MCF 10A (cell line): ENCODE data around the gene LIF. TPM values are rescaled to one million over a fixed set of nuclear protein-coding genes. Genes with fewer than 3 reads are reported as not detected.
A peak's percentile ranks its signal among the peaks of the same experiment; 100 is the strongest.

ENCODE experiments used
- BruUV-seq: library from RNA; stranded (reverse); fragments of 400-500 nt; replicated peaks from 2 replicates; lab custom pipeline; 2021; lab: Mats Ljungman, UMichigan
- CTCF ChIA-PET: fragments of 300-600 bp; sonication (Branson Sonifier 250); formaldehyde crosslinking; extraction: SDS; loops from one replicate; lab custom pipeline; 2021; ENCODE audit warnings: antibody characterized with exemption, inconsistent platforms; lab: Yijun Ruan, JAX
- POLR2A ChIA-PET: fragments of 300-600, 350-650 bp; sonication (Branson Sonifier 250); formaldehyde crosslinking; extraction: SDS; loops from one replicate; lab custom pipeline; 2020; ENCODE audit warnings: antibody characterized with exemption, inconsistent platforms; lab: Yijun Ruan, JAX
- DNase-seq: peaks from one replicate; pipeline ENCODE4 v3.0.0-alpha.2; 2018; ENCODE audit not compliant: unreplicated experiment
- H3K27ac Mint-ChIP-seq: one replicate; pipeline ENCODE4 v1.8.0; 2022; ENCODE audit warnings: mild to moderate bottlenecking, low read depth, mixed read lengths; ENCODE audit not compliant: unreplicated experiment
- H3K27me3 Mint-ChIP-seq: one replicate; pipeline ENCODE4 v1.8.0; 2022; ENCODE audit warnings: mixed read lengths; ENCODE audit not compliant: insufficient read depth, unreplicated experiment
- H3K36me3 Mint-ChIP-seq: one replicate; pipeline ENCODE4 v1.8.0; 2022; ENCODE audit warnings: mild to moderate bottlenecking, moderate library complexity, mixed read lengths; ENCODE audit not compliant: insufficient read depth, unreplicated experiment
- H3K4me1 Mint-ChIP-seq: one replicate; pipeline ENCODE4 v1.8.0; 2022; ENCODE audit warnings: mixed read lengths; ENCODE audit not compliant: insufficient read depth, unreplicated experiment
- H3K4me3 Mint-ChIP-seq: one replicate; pipeline ENCODE4 v1.8.0; 2022; ENCODE audit warnings: mild to moderate bottlenecking, moderate library complexity, mixed read lengths; ENCODE audit not compliant: unreplicated experiment
- H3K9me3 Mint-ChIP-seq: one replicate; pipeline ENCODE4 v1.8.0; 2022; ENCODE audit warnings: mixed read lengths; ENCODE audit not compliant: unreplicated experiment
- intact Hi-C: fragments of 100-400 bp; cut with micrococcal nuclease; formaldehyde crosslinking; loops from 2 replicates; pipeline ENCODE4 v1.14.1; 2022
- total RNA-seq: library from RNA; stranded (reverse); gene quantifications from 2 replicates; pipeline ENCODE4 v1.2.3, GENCODE V29; 2022
- TF ChIP-seq, protein P1 (sequence below): fragments of 200-600 bp; IDR thresholded peaks from one replicate; pipeline ENCODE4 v1.8.0; 2022; ENCODE audit warnings: antibody characterized with exemption, mild to moderate bottlenecking; ENCODE audit not compliant: unreplicated experiment

The LIF gene
- total RNA-seq, 1 experiment from 2014 or later: 19.3 TPM

DNA sequence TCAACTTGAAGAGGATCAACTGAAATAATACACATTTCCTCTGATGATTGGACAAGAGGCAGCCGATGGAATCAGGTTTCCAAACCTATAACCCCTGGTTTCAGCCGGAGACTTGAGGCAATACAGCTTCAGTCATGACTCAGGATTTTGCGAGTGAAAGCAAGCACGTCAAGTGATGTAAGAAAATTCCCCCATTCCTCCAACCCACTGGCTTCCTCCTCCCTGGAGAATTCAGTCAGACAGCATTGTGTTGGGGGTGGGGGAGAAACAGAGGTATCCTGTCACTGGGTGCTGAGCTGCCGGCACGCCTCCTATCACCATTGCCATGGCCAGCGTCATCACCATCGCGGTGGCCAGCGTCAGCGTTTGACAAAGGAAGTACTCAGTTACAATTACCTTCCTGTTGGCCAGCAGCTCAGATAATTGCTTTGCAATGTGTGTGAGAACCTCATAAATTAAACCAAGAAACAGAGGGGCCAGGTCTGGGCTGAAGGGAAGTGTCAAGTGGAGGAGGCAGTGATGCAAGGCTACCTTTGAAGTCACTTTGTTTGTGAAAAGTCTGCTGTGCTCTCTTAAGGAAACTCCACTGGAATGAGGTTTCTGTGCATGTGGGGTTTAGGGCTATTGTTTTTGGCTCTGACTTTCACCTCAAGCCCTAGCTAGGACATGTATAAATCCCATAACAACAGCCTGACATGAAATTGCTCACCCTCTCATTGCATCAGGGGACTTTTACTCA, 50.2 kb downstream of the LIF start:
- ChIA-PET POLR2A (interaction anchor here (0.6 to 2.2 kb wide), 22 partner anchors 9 to 643 kb away, joined by 3 to 15 read pairs (median 4); partner anchors contain the start of genes CASTOR1, THOC5 and ZMAT5), CTCF (interaction anchor here (0.6 to 1.1 kb wide), 7 partner anchors 8 to 503 kb away, joined by 3 to 4 read pairs (median 3); no protein-coding TSS in a partner anchor)
- Mint-ChIP-seq H3K4me3 (peak overlapping the region; percentile 66), H3K4me1 (peaks cover 33% of the 10 kb centered on the region), H3K27ac (peak overlapping the region; percentile 96), H3K27me3 (no peaks in the 10 kb centered on the region), H3K36me3 (no peaks in the 10 kb centered on the region), H3K9me3 (no peaks in the 10 kb centered on the region)
- DNase-seq: peak; percentile 98
- TF ChIP-seq, protein P1, sequence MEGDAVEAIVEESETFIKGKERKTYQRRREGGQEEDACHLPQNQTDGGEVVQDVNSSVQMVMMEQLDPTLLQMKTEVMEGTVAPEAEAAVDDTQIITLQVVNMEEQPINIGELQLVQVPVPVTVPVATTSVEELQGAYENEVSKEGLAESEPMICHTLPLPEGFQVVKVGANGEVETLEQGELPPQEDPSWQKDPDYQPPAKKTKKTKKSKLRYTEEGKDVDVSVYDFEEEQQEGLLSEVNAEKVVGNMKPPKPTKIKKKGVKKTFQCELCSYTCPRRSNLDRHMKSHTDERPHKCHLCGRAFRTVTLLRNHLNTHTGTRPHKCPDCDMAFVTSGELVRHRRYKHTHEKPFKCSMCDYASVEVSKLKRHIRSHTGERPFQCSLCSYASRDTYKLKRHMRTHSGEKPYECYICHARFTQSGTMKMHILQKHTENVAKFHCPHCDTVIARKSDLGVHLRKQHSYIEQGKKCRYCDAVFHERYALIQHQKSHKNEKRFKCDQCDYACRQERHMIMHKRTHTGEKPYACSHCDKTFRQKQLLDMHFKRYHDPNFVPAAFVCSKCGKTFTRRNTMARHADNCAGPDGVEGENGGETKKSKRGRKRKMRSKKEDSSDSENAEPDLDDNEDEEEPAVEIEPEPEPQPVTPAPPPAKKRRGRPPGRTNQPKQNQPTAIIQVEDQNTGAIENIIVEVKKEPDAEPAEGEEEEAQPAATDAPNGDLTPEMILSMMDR: no peak
- intact Hi-C loops: loop anchor here (1.0 to 5.0 kb wide), 3 partner anchors 9 to 79 kb away; partner anchors contain the start of gene LIF
- BruUV-seq: no TSS peak

DNA sequence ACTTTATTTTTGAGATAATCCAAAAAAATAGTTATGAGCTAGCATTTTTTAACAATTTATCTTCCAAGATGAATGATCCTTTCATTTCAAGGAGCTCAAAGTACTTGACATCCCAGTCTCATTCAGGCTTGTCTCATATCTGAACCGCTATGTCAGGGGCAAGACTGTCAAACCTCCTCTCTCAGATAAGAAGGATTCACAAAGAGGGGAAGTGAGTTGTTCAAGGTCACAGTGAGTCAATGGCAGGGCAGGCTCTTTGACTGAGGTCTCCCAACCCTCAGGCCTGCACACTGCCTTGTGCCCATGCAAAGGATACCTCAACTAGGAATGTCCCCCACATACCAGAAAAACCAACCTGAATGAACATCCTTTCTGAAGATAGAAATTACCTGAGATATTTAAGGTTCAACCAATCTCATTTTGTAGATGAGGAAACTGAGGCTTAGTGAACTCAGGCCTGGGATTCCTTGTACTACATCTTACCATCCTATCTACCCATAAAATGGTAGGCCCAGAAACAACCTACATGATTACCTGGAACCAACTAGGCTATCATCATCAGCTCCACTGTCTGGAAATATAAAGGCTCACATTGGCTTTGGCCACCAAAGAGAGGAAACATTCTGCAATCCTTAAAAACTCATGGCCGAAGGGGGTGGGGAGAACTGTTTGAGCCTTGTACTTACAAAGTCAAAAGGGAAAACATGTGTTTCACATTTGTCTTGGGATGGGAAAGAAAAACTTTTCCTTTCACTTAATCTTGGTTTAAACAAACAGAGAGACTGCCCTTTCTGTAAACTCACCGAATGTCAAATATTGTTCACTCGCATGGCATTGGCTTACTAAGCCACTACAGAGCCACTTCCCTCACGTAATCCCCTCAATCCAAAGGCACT, 51.1 kb downstream of the LIF start:
- TSS peak; percentile 99 for BruUV-seq
- Mint-ChIP-seq H3K4me1 (peaks cover 33% of the 10 kb centered on the region), H3K27me3 (no peaks in the 10 kb centered on the region), H3K9me3 (no peaks in the 10 kb centered on the region), H3K36me3 (no peaks in the 10 kb centered on the region), H3K4me3 (peak overlapping the region; percentile 66), H3K27ac (peak overlapping the region; percentile 96)
- TF ChIP-seq, protein P1: no peak
- ChIA-PET POLR2A (interaction anchor here (0.6 to 2.2 kb wide), 21 partner anchors 9 to 642 kb away, joined by 3 to 15 read pairs (median 4); partner anchors contain the start of genes CASTOR1 and THOC5), CTCF (interaction anchor here (0.7 to 1.1 kb wide), 5 partner anchors 9 to 87 kb away, joined by 3 read pairs; no protein-coding TSS in a partner anchor)
- no peak for DNase-seq
- intact Hi-C loops: loop anchor here (1.0 to 5.0 kb wide), 3 partner anchors 10 to 78 kb away; partner anchors contain the start of gene LIF

DNA sequence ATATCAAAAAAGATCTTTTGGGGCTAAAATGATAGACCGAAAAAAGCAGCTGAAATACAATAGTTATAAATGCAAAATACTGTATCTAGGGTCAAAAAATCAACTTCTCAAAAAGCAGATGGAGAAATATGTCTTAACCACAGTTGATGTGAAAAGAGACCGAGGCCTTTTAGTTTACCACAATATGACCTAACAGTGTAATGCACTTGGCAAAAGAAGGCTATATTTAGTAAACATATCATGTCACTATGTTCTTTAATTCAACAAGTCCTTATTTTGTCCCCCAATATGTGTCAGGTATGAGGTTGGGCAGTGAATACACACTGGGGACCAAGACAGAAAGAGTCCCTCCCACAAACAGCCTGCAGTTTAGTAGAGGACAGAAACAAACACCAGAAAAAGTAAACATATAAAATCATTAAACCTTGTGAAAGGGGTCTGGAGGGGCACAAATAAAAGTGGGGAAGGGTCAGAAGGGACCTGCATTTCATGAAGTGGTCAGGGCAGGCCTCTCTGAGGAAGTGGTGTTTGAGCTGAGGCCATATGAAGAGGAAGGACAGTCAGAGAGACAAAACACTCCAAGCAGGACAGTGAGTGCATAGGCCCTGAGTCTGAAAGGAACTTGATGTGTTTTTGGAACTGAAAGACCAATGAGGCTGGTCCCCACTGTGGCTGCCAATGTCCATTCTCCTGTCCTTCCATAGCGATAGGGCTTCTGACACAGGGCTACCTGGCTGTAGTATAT, 53.4 kb downstream of the LIF start:
- Mint-ChIP-seq H3K27ac (no peak overlapping the region), H3K4me1 (peaks cover 27% of the 10 kb centered on the region), H3K9me3 (no peaks in the 10 kb centered on the region), H3K4me3 (no peak overlapping the region), H3K27me3 (no peaks in the 10 kb centered on the region), H3K36me3 (no peaks in the 10 kb centered on the region)
- ChIA-PET CTCF (interaction anchor here (1.6 kb wide), 1 partner anchor 62 kb away, joined by 8 read pairs; no protein-coding TSS in a partner anchor), POLR2A (no interaction called here)
- intact Hi-C loops: no loop called here
- TF ChIP-seq, protein P1: no peak
- no peak for DNase-seq
- BruUV-seq: no TSS peak
